Astrocyte of the spinal cord (primary cell): ENCODE results near the gene LATS2.

Source experiments
- DNase-seq: peaks from one replicate; pipeline ENCODE4 v3.0.0; 2011; ENCODE audit warnings: low read depth, low spot score
- H3K4me3 ChIP-seq: 2 replicates; pipeline ENCODE4 v1.5.1; 2011; ENCODE audit warnings: low read depth, mild to moderate bottlenecking, low read length, moderate library complexity
- CTCF ChIP-seq: IDR thresholded peaks from 2 replicates; pipeline ENCODE4 v1.5.1; 2012; ENCODE audit warnings: low read depth, mild to moderate bottlenecking, low read length, inconsistent platforms
- in situ Hi-C: cut with HindIII; loops from 2 replicates; pipeline ENCODE4 v1.10.0; 2017; ENCODE audit warnings: low sequenced_read_pairs

Gene LATS2

DNA sequence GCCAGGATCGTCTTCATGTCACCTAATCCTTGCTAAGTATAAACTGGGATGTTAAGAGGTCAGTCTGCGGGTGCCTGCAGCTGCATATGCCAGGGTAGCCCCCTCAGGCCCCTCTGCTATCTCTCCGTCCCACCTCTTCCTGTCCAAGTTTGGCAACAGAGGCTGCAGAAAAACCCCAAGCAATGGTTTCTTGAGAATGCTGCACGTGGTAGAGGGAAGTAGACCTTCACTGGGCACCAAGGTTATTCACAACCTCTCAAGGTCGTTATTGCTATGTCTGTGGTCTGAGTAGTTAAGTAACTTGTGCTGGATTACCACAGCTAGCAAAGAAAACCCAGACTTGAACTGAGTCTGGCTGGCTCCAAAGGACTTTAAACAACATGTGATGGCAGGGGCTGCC, 81.0 kb downstream of the LATS2 start:
- no peak for DNase-seq
- no peak overlapping the region for H3K4me3 ChIP-seq
- in situ Hi-C loops = no loop called here
- TF ChIP-seq CTCF = no peak

DNA sequence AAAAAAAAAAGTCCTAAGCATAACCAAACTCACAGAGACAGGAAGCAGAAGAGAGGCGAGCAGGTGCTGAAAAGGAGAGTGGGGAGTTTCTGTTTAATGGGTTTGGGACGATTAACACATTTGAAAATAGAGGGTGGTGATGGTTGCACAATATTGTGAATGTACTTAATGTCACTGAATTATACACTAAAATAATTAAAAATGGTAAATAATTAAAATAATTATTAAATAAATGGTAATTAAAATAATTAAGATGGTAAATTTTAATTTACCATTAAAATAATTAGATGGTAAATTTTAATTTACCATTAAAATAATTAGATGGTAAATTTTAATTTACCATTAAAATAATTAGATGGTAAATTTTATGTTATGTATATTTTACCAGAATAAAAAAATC, 84.0 kb downstream of the LATS2 start:
- no peak overlapping the region for H3K4me3 ChIP-seq
- TF ChIP-seq CTCF = no peak
- no peak for DNase-seq
- in situ Hi-C loops = no loop called here

- in situ Hi-C loops = no loop called here
- DNase-seq = no peak
- H3K4me3 ChIP-seq = no peak overlapping the region
- no peak for TF ChIP-seq CTCF
Observed at GRCh38 chr13:20974981-20975585, 86.3 kb downstream of the LATS2 start.

DNA sequence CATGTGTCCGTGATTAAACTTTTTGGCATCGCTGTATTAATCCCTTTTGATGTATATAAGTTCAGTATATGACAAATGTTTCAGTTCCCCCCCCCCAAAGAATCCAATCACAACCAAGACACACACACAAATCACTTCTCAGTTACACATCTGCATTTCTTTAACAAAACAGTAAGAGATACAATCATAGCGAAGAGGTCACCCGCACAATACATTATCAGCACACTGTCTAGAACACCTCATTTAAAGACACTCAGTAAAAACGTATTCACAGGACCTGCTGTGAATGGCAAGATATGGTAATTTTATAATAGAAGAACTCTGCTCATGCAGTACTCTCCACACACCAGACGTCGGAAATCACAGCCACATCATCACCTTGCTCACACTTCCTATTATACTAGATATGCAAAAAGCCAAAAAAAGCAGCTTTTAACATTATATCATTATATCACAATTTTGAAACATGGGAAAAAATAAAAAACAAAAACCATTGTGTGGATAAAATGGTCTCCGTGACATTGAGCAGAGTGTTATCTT, 87.4 kb downstream of the LATS2 start:
- no peak overlapping the region for H3K4me3 ChIP-seq
- DNase-seq = no peak
- in situ Hi-C loops = no loop called here
- TF ChIP-seq CTCF = no peak

DNA sequence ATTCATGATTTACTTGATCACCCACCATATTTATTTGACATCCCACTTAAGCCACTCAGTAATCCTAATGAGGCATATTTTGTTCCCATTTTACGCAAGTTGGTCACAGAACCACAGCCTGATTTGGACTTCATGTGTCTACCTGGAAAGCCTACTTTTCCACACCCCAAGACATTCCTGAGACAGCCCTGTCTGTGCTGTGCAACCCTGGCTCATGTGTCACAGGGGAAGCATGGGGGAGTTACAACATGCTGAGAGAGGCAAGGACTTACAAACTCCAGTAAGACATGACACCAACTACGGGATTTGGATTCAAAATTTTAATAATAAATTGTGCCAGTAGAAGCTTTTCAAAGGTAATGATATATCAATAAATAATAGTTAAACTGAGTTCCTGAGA, 88.7 kb downstream of the LATS2 start:
- no peak overlapping the region for H3K4me3 ChIP-seq
- in situ Hi-C loops = no loop called here
- no peak for TF ChIP-seq CTCF
- no peak for DNase-seq

DNA sequence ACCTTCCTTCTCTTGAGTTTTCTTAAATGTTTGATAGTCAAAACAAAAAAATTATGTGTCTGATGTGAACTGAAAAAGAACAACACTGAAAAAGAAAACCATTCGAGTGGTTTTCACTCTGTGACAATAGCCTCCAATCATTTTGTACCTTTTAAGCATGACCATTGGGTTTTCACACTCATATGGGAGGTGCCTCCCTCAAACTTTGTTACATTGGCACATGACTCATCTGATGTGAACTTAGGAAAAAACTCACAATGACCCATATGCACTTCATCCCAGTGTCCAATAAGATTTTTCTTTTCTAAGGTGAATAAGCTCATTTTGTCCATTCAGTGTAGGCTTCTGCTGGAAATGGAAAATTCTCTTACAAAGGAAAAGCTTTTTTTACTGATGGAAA, 92.2 kb downstream of the LATS2 start:
- no peak overlapping the region for H3K4me3 ChIP-seq
- in situ Hi-C loops = no loop called here
- no peak for TF ChIP-seq CTCF
- DNase-seq = peak; percentile 50
